Measurements from ENCODE around the gene IGFBP3.
"Not testable (repeated sequence)": the region's sequence is repeated elsewhere in the genome, so short reads cannot be mapped to it uniquely, and the experiment has no call there.

The IGFBP3 gene

GRCh38 chr7:45920502-45921380, at the start of gene IGFBP3:
Gene IGFBP3, minus strand, starts transcription at chr7:45921272. Its CDS starts 132 bp downstream, at chr7:45921140.
- peak; percentile 86 for DNase-seq

GRCh38 chr7:45970454-45970853, 49.4 kb upstream of the IGFBP3 start:
- DNase-seq = no peak

GRCh38 chr7:45969940-45970339, 48.9 kb upstream of the IGFBP3 start:
- no peak for DNase-seq

GRCh38 chr7:45968856-45969541, 47.9 kb upstream of the IGFBP3 start:
- no peak for DNase-seq

- no peak for DNase-seq
Measured at GRCh38 chr7:45968312-45968711, 47.2 kb upstream of the IGFBP3 start.

- DNase-seq = no peak
Measured at GRCh38 chr7:45967591-45968157, 46.6 kb upstream of the IGFBP3 start.

- DNase-seq = no peak
Measured at GRCh38 chr7:45962861-45963260, 41.8 kb upstream of the IGFBP3 start.

- DNase-seq = no peak
Measured at GRCh38 chr7:45957721-45958120, 36.6 kb upstream of the IGFBP3 start.

- no peak for DNase-seq
Measured at GRCh38 chr7:45955286-45955685, 34.2 kb upstream of the IGFBP3 start.

GRCh38 chr7:45953055-45953454, 32.0 kb upstream of the IGFBP3 start:
- DNase-seq = not testable (repeated sequence)

- no peak for DNase-seq
Measured at GRCh38 chr7:45944058-45944457, 23.0 kb upstream of the IGFBP3 start.

- DNase-seq = no peak
Measured at GRCh38 chr7:45940939-45941338, 19.9 kb upstream of the IGFBP3 start.

GRCh38 chr7:45940237-45940781, 19.2 kb upstream of the IGFBP3 start:
- DNase-seq = not testable (repeated sequence)

- DNase-seq = no peak
Measured at GRCh38 chr7:45939574-45939973, 18.5 kb upstream of the IGFBP3 start.

GRCh38 chr7:45938626-45939302, 17.7 kb upstream of the IGFBP3 start:
- peak; percentile 94 for DNase-seq

GRCh38 chr7:45937862-45938261, 16.8 kb upstream of the IGFBP3 start:
- DNase-seq = no peak

GRCh38 chr7:45937301-45937700, 16.2 kb upstream of the IGFBP3 start:
- no peak for DNase-seq

- no peak for DNase-seq
Measured at GRCh38 chr7:45930967-45931366, 9.9 kb upstream of the IGFBP3 start.

GRCh38 chr7:45927721-45928120, 6.6 kb upstream of the IGFBP3 start:
- DNase-seq = no peak

GRCh38 chr7:45924283-45924682, 3.2 kb upstream of the IGFBP3 start:
- DNase-seq = peak; percentile 69

- no peak for DNase-seq
Measured at GRCh38 chr7:45923818-45924217, 2.7 kb upstream of the IGFBP3 start.

GRCh38 chr7:45923290-45923689, 2.2 kb upstream of the IGFBP3 start:
- DNase-seq = peak; percentile 86

GRCh38 chr7:45922810-45923209, 1.7 kb upstream of the IGFBP3 start:
- DNase-seq = no peak

Measured in RPMI8226 (cell line).